ENCODE results near the gene CPSF4L.

The CPSF4L gene

DNA sequence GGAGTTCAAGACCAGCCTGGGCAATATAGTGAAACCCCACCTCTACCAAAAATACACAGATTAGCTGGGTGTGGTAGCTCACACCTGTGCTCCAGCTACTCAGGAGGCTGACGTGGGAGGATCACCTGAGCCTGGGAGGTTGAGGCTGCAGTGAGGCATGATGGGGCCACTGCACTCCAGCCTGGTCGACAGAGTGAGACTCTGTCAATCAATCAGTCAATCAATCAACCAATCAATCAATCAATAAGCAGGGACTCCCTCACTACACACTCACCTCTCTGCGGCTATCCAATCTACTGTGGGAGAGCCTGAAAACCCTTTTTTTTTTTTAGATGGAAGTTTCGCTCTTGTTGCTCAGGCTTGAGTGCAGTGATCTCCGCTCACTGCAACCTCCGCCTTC, 31.6 kb downstream of the CPSF4L start:
- TF ChIP-seq, protein P1, sequence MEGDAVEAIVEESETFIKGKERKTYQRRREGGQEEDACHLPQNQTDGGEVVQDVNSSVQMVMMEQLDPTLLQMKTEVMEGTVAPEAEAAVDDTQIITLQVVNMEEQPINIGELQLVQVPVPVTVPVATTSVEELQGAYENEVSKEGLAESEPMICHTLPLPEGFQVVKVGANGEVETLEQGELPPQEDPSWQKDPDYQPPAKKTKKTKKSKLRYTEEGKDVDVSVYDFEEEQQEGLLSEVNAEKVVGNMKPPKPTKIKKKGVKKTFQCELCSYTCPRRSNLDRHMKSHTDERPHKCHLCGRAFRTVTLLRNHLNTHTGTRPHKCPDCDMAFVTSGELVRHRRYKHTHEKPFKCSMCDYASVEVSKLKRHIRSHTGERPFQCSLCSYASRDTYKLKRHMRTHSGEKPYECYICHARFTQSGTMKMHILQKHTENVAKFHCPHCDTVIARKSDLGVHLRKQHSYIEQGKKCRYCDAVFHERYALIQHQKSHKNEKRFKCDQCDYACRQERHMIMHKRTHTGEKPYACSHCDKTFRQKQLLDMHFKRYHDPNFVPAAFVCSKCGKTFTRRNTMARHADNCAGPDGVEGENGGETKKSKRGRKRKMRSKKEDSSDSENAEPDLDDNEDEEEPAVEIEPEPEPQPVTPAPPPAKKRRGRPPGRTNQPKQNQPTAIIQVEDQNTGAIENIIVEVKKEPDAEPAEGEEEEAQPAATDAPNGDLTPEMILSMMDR (IDR thresholded peaks at IDR 0.05; ENCODE audit: low read depth, low read length): no peak
- no peak overlapping the region for H3K4me3 ChIP-seq (ENCODE audit: low read depth, low read length)

DNA sequence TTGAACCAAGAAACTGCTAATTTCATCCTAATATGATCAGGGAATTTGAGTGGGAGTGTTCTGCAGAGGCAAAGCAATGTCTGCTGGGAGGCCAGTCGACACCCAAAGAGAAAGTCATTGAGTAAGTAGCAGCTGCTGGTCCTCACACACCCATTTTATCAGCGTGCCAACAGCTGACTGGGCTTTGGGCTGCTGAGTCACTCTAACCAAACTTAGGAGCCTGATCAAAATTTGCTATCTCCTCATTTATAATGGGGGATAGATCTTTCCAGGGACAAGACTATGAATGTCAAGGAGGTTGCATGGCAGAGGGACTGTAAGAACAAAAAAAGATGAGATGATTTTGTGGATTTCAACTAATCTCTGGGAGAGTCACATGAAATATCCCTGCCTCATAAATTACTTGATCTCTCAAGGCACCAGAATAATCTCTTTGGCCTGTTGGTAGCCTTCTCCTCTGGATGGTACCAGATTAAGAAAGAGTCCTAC, 32.9 kb downstream of the CPSF4L start:
- no peak overlapping the region for H3K4me3 ChIP-seq (ENCODE audit: low read depth, low read length)
- TF ChIP-seq, protein P1 (IDR thresholded peaks at IDR 0.05; ENCODE audit: low read depth, low read length): no peak

DNA sequence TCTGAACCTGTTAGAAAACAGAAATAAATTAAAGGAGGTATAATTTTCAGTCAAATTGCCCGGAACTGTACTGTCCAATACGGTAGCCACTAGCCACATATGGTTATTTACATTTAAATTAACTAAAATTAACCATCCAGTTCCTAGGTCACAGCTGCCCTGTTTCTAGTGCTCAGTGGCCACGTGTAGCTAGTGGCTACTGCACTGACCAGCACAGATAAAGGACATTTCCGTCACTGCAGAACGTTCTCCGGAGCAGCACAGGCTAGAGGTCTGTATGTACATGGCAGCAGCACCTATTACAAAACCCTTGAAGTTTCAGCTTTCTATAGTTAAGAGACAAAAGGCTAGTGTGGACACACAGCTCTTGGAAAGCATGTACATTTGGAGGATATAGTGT, 33.7 kb downstream of the CPSF4L start:
- TF ChIP-seq, protein P1 (IDR thresholded peaks at IDR 0.05; ENCODE audit: low read depth, low read length): no peak
- H3K4me3 ChIP-seq (ENCODE audit: low read depth, low read length): no peak overlapping the region

DNA sequence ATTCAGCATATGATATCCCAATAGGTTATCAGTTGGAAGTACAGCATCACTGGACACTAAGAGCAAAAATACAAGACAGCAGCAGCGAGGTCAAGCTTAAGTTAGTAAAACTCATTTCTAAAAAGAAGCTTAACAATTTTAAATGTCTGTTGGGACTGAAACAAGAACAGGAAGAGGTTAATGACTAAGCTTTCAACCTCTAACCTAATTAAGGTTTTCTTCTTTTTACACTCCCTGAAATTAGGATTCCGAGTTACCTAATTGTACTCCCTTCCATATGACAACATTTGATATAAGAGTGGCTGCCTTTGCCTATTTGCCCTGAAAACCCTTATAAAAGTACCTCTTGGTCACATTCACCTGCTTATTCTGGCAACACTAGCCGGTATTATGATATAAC, 34.3 kb downstream of the CPSF4L start:
- TF ChIP-seq, protein P1 (IDR thresholded peaks at IDR 0.05; ENCODE audit: low read depth, low read length): no peak
- peak overlapping the region; percentile 19; the same call in 1 of the 2 replicates for H3K4me3 ChIP-seq (ENCODE audit: low read depth, low read length)

DNA sequence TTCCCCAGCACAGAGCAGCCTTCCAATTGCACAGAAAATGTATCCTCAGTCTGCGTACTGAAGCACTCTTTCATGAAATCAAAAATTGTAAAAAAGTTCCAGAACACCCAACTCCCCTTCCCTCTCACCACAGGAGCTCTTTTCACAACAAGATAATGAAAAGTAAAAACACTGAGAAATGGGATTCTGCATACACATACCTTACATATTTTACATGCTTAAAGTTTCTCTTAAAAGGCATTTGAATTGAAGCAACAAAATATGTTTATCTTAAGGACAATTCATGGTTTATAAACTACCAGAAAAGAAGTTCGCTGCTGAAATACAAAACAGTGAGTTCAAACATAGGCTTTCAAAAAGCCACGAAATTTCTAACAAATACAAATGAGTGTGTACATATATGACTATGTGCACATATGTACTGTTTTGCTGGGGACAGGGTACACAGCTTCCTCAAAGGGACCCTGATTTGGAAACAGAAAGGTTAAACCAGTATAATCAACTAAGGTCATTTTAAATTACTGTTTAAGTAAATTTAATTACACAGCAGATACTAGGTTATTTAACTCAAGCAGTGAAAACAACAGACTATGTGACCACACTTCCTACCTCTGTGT, 35.0 kb downstream of the CPSF4L start:
- TF ChIP-seq, protein P1 (IDR thresholded peaks at IDR 0.05; ENCODE audit: low read depth, low read length): no peak
- H3K4me3 ChIP-seq (ENCODE audit: low read depth, low read length): peak overlapping the region; percentile 17; the same call in 1 of the 2 replicates

DNA sequence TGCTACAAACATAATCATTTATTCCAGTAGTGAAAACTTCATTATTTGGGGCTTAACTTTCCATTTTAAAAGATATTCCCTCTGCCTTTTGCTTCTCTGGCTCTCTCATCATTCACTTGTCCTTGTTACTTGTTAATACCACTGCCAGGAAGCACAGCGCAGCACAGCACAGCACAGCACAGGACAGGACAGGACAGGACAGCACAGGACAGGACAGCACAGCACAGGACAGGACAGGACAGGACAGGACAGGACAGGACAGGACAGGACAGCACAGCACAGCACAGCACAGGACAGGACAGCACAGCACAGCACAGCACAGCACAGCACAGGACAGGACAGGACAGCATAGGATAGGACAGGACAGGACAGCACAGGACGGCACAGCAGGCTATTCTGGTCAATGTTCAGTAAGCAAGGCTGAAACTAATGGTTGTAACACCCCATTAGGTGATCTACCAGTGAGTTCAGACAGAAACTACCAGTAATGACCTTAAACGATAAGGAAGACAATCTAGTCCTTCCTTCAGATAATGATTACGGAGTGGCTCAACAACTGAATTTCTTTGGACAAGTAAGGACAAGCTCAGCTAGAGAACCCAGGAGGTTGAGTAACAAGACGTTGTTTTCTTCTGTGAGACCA, 36.9 kb downstream of the CPSF4L start:
- H3K4me3 ChIP-seq (ENCODE audit: low read depth, low read length): no peak overlapping the region
- TF ChIP-seq, protein P1 (IDR thresholded peaks at IDR 0.05; ENCODE audit: low read depth, low read length): no peak

DNA sequence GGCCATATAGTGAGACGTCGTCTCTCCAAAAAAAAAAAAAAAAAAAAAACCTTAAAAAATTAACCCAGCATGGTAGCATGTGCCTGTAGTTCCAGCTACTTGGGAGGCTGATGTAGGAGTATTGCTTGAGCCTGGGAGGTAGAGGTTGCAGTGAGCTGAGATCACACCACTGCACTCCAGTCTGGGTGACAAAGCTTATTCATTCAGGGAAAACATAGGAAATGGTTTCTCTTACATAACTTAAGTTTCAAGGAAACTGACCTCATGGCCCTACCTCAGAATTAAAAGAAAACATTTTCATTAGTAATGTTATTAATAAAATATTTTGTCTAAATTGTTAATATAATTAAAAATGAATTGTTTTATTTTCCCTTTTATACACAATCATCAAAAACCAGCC, 37.4 kb downstream of the CPSF4L start:
- no peak overlapping the region for H3K4me3 ChIP-seq (ENCODE audit: low read depth, low read length)
- TF ChIP-seq, protein P1 (IDR thresholded peaks at IDR 0.05; ENCODE audit: low read depth, low read length): no peak

All from WI38 (cell line).